GM23338 (cell line): ENCODE data around the gene UNC5C.

Experiments used
- CREB1 ChIP-seq: fragments of 250-450 bp; sonication (Bioruptor Pico); IDR thresholded peaks from 2 replicates; pipeline ENCODE4 v1.5.0; 2020; ENCODE audit warnings: low read depth, mild to moderate bottlenecking, moderate library complexity
- EZH2 ChIP-seq: fragments of 200-600 bp; sonication (generic); IDR thresholded peaks from one replicate; pipeline ENCODE4 v1.8.0; 2017; ENCODE audit warnings: antibody characterized with exemption, mild to moderate bottlenecking, low read depth; ENCODE audit not compliant: unreplicated experiment
- EZH2phosphoT487 ChIP-seq: fragments of 200-600 bp; sonication (generic); IDR thresholded peaks from one replicate; pipeline ENCODE4 v1.8.1; 2018; ENCODE audit warnings: antibody characterized with exemption; ENCODE audit not compliant: unreplicated experiment
- JUNB ChIP-seq: IDR thresholded peaks from one replicate; pipeline ENCODE4 v1.6.1; 2016; ENCODE audit warnings: antibody characterized with exemption; ENCODE audit not compliant: unreplicated experiment
- NANOG ChIP-seq: IDR thresholded peaks from 2 replicates; pipeline ENCODE4 v1.6.1; 2016; ENCODE audit warnings: antibody characterized with exemption, borderline replicate concordance
- POLR2AphosphoS5 ChIP-seq: IDR thresholded peaks from 2 replicates; pipeline ENCODE4 v1.6.1; 2016; ENCODE audit warnings: antibody characterized with exemption, low read depth
- STAT1 ChIP-seq: IDR thresholded peaks from one replicate; pipeline ENCODE4 v1.6.1; 2016; ENCODE audit warnings: antibody characterized with exemption; ENCODE audit not compliant: unreplicated experiment
- ZNF114 ChIP-seq: fragments of 250-450 bp; sonication (Bioruptor Pico); IDR thresholded peaks from 2 replicates; pipeline ENCODE4 v1.5.0; 2020; ENCODE audit warnings: mild to moderate bottlenecking, moderate library complexity
- ZNF462 ChIP-seq: fragments of 250-450 bp; sonication (Bioruptor Pico); IDR thresholded peaks from 2 replicates; pipeline ENCODE4 v1.5.0; 2020; ENCODE audit warnings: mild to moderate bottlenecking, moderate library complexity
- TF ChIP-seq, protein P1 (sequence below), 2 experiments: fragments of 200-600 bp in 1 of 2; sonication (generic) in 1 of 2; conservative IDR thresholded peaks; 2 replicates each; pipeline versions ENCODE4 v1.5.1 to v1.6.1; 2016 to 2017; ENCODE audit warnings: antibody characterized with exemption in 2 of 2, low read depth in 2 of 2, mild to moderate bottlenecking in 2 of 2, moderate library complexity in 1 of 2
- TF ChIP-seq, protein P2 (sequence below): IDR thresholded peaks from one replicate; pipeline ENCODE4 v1.6.1; 2018; ENCODE audit warnings: antibody characterized with exemption; ENCODE audit not compliant: unreplicated experiment
- TF ChIP-seq, protein P3 (sequence below): IDR thresholded peaks from 2 replicates; pipeline ENCODE4 v1.6.1; 2016; ENCODE audit warnings: antibody characterized with exemption

GRCh38 chr4:95180531-95181242 is 368.1 kb downstream of the UNC5C start:
- no peak for TF ChIP-seq ZNF114
- TF ChIP-seq, protein P1, sequence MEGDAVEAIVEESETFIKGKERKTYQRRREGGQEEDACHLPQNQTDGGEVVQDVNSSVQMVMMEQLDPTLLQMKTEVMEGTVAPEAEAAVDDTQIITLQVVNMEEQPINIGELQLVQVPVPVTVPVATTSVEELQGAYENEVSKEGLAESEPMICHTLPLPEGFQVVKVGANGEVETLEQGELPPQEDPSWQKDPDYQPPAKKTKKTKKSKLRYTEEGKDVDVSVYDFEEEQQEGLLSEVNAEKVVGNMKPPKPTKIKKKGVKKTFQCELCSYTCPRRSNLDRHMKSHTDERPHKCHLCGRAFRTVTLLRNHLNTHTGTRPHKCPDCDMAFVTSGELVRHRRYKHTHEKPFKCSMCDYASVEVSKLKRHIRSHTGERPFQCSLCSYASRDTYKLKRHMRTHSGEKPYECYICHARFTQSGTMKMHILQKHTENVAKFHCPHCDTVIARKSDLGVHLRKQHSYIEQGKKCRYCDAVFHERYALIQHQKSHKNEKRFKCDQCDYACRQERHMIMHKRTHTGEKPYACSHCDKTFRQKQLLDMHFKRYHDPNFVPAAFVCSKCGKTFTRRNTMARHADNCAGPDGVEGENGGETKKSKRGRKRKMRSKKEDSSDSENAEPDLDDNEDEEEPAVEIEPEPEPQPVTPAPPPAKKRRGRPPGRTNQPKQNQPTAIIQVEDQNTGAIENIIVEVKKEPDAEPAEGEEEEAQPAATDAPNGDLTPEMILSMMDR (conservative IDR thresholded peaks at IDR 0.05; ENCODE audit: low read depth in 2 of 2): no peak
- TF ChIP-seq POLR2AphosphoS5: no peak
- TF ChIP-seq, protein P2, sequence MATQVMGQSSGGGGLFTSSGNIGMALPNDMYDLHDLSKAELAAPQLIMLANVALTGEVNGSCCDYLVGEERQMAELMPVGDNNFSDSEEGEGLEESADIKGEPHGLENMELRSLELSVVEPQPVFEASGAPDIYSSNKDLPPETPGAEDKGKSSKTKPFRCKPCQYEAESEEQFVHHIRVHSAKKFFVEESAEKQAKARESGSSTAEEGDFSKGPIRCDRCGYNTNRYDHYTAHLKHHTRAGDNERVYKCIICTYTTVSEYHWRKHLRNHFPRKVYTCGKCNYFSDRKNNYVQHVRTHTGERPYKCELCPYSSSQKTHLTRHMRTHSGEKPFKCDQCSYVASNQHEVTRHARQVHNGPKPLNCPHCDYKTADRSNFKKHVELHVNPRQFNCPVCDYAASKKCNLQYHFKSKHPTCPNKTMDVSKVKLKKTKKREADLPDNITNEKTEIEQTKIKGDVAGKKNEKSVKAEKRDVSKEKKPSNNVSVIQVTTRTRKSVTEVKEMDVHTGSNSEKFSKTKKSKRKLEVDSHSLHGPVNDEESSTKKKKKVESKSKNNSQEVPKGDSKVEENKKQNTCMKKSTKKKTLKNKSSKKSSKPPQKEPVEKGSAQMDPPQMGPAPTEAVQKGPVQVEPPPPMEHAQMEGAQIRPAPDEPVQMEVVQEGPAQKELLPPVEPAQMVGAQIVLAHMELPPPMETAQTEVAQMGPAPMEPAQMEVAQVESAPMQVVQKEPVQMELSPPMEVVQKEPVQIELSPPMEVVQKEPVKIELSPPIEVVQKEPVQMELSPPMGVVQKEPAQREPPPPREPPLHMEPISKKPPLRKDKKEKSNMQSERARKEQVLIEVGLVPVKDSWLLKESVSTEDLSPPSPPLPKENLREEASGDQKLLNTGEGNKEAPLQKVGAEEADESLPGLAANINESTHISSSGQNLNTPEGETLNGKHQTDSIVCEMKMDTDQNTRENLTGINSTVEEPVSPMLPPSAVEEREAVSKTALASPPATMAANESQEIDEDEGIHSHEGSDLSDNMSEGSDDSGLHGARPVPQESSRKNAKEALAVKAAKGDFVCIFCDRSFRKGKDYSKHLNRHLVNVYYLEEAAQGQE: no peak
- no peak for TF ChIP-seq EZH2phosphoT487
- no peak for TF ChIP-seq EZH2
- TF ChIP-seq CREB1: no peak
- no peak for TF ChIP-seq JUNB
- no peak for TF ChIP-seq NANOG
- TF ChIP-seq, protein P3, sequence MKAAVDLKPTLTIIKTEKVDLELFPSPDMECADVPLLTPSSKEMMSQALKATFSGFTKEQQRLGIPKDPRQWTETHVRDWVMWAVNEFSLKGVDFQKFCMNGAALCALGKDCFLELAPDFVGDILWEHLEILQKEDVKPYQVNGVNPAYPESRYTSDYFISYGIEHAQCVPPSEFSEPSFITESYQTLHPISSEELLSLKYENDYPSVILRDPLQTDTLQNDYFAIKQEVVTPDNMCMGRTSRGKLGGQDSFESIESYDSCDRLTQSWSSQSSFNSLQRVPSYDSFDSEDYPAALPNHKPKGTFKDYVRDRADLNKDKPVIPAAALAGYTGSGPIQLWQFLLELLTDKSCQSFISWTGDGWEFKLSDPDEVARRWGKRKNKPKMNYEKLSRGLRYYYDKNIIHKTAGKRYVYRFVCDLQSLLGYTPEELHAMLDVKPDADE: no peak
- TF ChIP-seq STAT1: no peak
- TF ChIP-seq ZNF462: no peak
